HG03097 (cell line): ENCODE measurements around the gene GALNT7.

ENCODE experiments used
- ATAC-seq: cut with Tn5 transposase; IDR thresholded peaks from one replicate; pipeline ENCODE4 v1.9.1; 2021; ENCODE audit not compliant: unreplicated experiment, low FRiP score

Gene GALNT7

GRCh38 chr4:173227756-173228155 is 59.1 kb downstream of the GALNT7 start:
- no peak for ATAC-seq

GRCh38 chr4:173230062-173230461 is 61.5 kb downstream of the GALNT7 start:
- ATAC-seq = no peak

- peak; percentile 69 for ATAC-seq
These were observed 63.3 kb downstream of the GALNT7 start for GRCh38 chr4:173231916-173232315.

DNA sequence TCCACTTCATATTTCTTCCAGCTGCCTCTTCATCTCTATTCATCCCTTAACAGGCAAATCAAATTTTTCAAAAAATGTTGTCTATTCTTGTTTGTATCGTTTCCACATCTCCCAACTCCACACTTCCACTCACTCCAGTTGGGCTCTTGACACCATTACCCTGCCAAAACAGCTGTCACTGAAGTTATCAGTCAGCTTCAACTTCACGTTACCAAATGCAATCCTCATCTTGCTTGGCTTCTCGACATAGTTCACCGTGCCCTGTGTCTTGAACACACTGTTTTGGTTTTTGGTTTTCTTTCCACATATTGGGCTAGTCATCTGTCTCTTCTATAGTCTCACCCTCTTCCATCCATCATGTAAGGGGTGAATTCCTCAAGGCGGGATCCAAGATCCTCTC is 65.2 kb downstream of the GALNT7 start:
- ATAC-seq = no peak

GRCh38 chr4:173235050-173235449 is 66.4 kb downstream of the GALNT7 start:
- no peak for ATAC-seq

GRCh38 chr4:173236301-173236700 is 67.7 kb downstream of the GALNT7 start:
- ATAC-seq = no peak

- ATAC-seq = no peak
These were observed 68.5 kb downstream of the GALNT7 start for GRCh38 chr4:173237152-173237551.

DNA sequence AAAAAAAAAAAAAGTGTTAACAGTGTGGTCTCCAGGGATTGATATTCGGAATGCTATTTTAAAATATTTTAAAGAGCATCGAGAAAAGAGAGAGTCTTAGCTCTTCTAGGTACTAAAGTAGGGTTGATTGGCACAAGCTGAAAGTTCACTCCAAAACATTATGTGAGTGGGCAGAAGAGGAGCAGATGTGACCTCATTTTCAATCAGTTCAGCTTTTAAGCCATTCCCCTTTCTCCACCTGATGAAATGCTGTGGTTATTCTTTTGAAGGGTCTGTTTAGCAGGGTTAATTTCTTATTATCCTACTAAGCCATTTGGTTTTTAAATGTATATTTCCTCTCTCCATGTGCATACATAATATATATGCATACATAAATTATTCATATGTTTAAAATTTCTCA is 69.2 kb downstream of the GALNT7 start:
- ATAC-seq = no peak

- ATAC-seq = no peak
These were observed 72.1 kb downstream of the GALNT7 start for GRCh38 chr4:173240696-173241095.

GRCh38 chr4:173242466-173243250 is 74.0 kb downstream of the GALNT7 start:
- no peak for ATAC-seq

DNA sequence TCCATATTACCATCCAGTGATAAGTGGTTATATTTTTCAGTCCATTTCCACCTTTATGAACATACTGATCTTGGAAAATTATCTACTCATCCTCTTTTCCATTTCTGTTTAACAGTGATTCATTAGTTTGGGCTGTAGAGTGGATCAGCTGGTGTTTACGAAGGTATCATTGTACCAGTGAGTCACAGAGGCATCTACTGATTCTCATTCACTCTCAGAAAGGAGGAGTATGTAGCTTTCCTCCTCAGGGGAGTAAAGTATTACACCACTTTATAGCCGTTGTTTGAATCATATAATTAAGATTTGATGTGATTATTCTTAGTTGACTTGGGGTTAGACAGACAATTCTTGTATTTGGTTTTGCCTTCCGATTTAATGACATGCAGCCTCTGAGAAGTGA is 74.7 kb downstream of the GALNT7 start:
- no peak for ATAC-seq

DNA sequence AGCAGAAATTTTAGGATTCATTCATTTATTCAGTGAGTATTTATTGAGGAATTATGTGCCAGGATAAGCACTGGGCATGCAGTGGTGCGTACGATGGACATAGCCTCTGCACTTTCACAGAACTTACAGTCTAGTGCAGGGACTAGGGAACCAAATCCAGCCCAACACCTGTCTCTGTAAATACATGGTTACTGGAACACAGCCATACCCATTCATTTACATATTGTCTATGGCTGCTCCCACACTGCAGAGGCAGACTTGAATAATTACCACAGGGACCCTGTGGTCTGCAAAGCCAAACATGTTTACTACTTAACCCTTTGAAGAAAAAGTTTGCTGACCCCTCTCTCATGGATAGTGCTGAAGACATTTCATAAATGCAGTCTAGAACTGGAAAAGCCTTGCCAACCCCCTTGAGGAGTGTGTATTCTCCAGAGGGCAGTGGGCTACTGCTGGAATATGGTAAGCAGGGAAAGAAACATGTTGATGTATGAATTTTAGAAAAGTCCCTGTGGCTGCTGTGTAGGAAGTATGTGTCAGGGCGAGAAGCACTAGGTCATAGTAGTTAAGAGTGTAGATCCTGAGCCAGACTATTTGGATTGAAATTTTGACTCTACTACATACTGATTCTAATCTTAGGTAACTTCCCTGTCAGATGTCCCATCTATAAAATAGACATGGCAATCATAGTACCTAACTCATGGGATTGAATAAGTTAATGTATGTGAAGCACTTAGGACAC is 75.5 kb downstream of the GALNT7 start:
- ATAC-seq = peak; percentile 63

DNA sequence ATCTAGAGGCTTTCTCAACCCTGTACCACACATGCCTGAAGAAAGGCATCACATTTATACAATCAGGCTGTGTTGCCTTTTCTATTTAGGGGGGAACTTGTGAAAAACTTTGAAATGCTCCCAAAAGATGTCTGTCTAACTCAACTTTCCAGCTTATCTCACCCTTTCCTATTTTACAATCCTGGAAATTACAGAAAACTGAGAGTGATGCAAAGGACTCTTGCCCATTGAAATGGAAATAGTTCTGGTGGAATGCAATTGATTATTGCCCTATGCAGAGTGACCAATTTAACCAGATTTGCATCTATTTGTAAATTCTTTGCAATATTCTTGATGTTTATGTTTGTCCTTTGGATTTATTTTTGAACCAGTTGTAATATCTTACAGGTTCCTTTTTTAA is 77.3 kb downstream of the GALNT7 start:
- ATAC-seq = no peak

DNA sequence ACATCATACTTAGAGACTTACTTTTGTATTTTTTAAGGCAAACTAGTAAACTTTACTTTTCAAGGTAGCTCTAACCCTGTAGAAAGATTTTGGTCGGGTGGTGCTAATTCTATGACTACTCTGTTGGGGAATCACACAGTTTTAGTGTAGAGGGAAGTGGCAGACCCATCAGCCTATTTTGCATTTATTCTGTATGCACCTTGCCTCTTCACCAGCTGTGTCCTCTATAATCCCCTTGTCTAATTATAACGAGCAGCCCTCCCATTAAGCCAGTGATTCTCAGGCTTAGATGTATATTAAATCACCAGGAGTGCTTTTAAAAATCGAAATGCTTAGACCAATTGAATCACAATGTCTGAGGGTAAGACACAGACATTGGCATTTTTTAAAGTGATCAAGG is 78.1 kb downstream of the GALNT7 start:
- peak; percentile 48 for ATAC-seq

- no peak for ATAC-seq
These were observed 78.7 kb downstream of the GALNT7 start for GRCh38 chr4:173247321-173247720.

DNA sequence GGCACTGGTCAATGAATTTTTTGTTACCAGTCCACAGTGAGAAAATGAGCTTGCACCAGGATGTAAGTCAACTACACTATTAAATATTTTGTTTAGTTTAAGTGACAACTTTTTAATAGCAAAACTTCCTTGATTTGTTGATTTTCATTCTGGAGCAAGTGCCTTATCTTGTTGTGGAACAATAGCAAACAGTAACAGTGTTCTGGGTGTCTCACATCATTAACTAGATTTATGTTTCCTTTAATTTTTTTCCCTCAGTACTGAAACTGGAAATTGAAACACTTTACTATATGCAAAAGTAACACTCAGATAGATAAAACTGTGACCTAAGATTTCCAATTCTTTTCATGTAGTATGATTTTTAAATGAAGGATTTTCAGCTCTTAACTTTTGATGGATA is 80.1 kb downstream of the GALNT7 start:
- no peak for ATAC-seq

DNA sequence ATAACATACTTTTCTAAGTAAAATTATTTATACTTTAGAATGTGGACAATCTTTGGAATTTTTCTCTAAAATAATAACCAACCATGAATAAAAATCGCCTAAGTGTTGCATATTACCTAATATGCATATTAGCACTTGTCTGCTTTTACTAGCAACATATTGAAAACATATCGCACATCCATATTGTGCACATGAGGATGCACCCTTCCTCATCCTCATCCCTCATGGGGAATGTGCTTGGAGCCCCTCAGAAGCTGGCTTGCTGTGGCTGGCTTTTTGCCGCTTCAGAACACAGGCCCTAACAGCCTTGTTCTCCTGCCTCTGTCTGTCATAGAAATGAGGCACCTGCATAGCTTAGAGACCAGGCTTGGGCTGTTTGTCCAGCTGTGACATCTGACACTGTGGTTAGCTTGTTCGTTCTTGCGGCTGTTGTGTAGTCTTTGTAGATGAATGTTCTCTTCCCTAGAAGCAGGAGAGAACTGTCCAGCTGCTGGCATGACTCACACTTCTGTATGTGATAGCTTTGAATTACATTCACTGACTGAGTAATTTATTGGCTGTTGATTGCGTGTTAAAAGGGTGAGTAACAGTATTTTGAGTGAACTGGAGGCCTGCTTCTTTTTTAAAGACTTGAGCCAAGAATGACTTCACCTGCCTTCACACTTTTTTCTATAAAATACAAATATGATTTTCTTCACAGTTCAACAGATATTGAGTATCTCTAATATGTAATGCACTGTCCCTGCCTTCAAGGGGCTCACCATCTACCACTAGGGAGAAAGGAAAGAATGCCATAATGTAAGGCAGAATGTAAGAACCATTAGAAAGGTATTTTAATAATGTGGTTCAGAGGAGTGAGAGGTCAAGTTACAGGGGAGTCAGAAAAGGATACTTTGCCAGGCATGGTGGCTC is 83.7 kb downstream of the GALNT7 start:
- peak; percentile 95 for ATAC-seq

GRCh38 chr4:173253561-173253960 is 85.0 kb downstream of the GALNT7 start:
- no peak for ATAC-seq

DNA sequence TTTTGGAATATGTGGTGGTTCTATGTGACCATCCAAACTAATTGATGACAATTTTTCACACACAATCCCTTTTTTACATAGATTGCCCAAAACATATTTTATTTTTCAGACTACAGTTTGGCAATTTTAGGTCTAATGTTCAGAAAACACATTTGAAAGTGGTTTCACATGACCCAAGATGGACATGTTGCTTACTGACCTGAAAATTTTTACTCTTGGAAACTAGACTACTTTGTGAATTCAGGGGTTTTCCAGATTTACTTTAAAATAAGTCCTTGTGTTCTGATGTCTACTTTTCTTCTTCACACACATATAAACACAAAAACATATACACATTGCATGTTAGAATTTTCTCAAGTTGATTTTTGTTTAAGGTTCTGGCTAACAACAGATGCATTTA is 86.0 kb downstream of the GALNT7 start:
- ATAC-seq = no peak

GRCh38 chr4:173256825-173257224 is 88.2 kb downstream of the GALNT7 start:
- no peak for ATAC-seq
